GM23338 (cell line): ENCODE measurements around the gene GOSR2. TPM values are rescaled to one million over a fixed set of nuclear protein-coding genes. Genes with fewer than 3 reads are reported as not detected.

Experiments
- ATAC-seq: fragments of 200-7000 bp; cut with Tn5 transposase; 3 replicates; pipeline ENCODE4 v1.9.1; 2020
- DNase-seq: peaks from one replicate; pipeline ENCODE4 v3.0.0-alpha.2; 2015; ENCODE audit warnings: low spot score
- H2AFZ ChIP-seq: fragments of 200-600 bp; sonication (generic); 2 replicates; pipeline ENCODE4 v1.8.0; 2016; ENCODE audit warnings: antibody characterized with exemption, mild to moderate bottlenecking, moderate library complexity
- H3F3A ChIP-seq: fragments of 200-600 bp; sonication (generic); replicated peaks from 2 replicates; pipeline ENCODE4 v1.8.0; 2017; ENCODE audit warnings: antibody characterized with exemption, mixed run types, low read depth
- H3K27ac ChIP-seq: fragments of 200-600 bp; sonication (generic); 2 replicates; pipeline ENCODE4 v1.6.1; 2016; ENCODE audit warnings: low read depth
- H3K27me3 ChIP-seq: fragments of 200-600 bp; sonication (generic); 2 replicates; pipeline ENCODE4 v1.8.0; 2016; ENCODE audit warnings: mild to moderate bottlenecking, mixed run types, moderate library complexity; ENCODE audit not compliant: insufficient read depth
- H3K36me3 ChIP-seq: fragments of 200-600 bp; sonication (generic); 2 replicates; pipeline ENCODE4 v1.8.0; 2016; ENCODE audit warnings: mild to moderate bottlenecking; ENCODE audit not compliant: insufficient read depth
- H3K4me1 ChIP-seq: fragments of 200-600 bp; sonication (generic); 2 replicates; pipeline ENCODE4 v1.8.0; 2016; ENCODE audit warnings: mild to moderate bottlenecking, moderate library complexity; ENCODE audit not compliant: insufficient read depth
- H3K4me2 ChIP-seq: fragments of 200-600 bp; sonication (generic); 2 replicates; pipeline ENCODE4 v1.7.1; 2017; ENCODE audit warnings: mixed run types
- H3K4me3 ChIP-seq: fragments of 200-600 bp; sonication (generic); 2 replicates; pipeline ENCODE4 v1.6.1; 2016; ENCODE audit warnings: mixed run types
- H3K79me2 ChIP-seq: fragments of 200-600 bp; sonication (generic); replicated peaks from 2 replicates; pipeline ENCODE4 v1.8.0; 2017; ENCODE audit warnings: mild to moderate bottlenecking; ENCODE audit not compliant: insufficient read depth
- H3K9me2 ChIP-seq: fragments of 200-600 bp; sonication (generic); 2 replicates; pipeline ENCODE4 v1.8.0; 2017; ENCODE audit not compliant: insufficient read depth
- H4K20me1 ChIP-seq: fragments of 200-600 bp; sonication (generic); replicated peaks from 2 replicates; pipeline ENCODE4 v1.8.0; 2017; ENCODE audit warnings: mild to moderate bottlenecking; ENCODE audit not compliant: insufficient read depth
- H3K27ac Mint-ChIP-seq: 2 replicates; pipeline ENCODE4 v1.8.0; 2020; ENCODE audit warnings: inconsistent platforms, mild to moderate bottlenecking, moderate library complexity, mixed read lengths
- H3K27me3 Mint-ChIP-seq: 3 replicates; pipeline ENCODE4 v1.8.0; 2022; ENCODE audit warnings: low read depth, mild to moderate bottlenecking, moderate library complexity, mixed read lengths, inconsistent platforms; ENCODE audit not compliant: insufficient read depth, poor library complexity
- H3K36me3 Mint-ChIP-seq: 3 replicates; pipeline ENCODE4 v1.8.0; 2021; ENCODE audit warnings: low read depth, mild to moderate bottlenecking, inconsistent platforms, moderate library complexity, mixed read lengths
- H3K4me1 Mint-ChIP-seq: 3 replicates; pipeline ENCODE4 v1.8.0; 2020; ENCODE audit warnings: mild to moderate bottlenecking, inconsistent platforms, mixed read lengths
- H3K4me3 Mint-ChIP-seq: 3 replicates; pipeline ENCODE4 v1.8.0; 2021; ENCODE audit warnings: moderate library complexity, mild to moderate bottlenecking, inconsistent platforms, mixed read lengths
- H3K9me3 Mint-ChIP-seq: 3 replicates; pipeline ENCODE4 v1.8.0; 2020; ENCODE audit warnings: moderate library complexity, mild to moderate bottlenecking, inconsistent platforms, mixed read lengths
- CREB1 ChIP-seq: fragments of 250-450 bp; sonication (Bioruptor Pico); IDR thresholded peaks from 2 replicates; pipeline ENCODE4 v1.5.0; 2020; ENCODE audit warnings: low read depth, mild to moderate bottlenecking, moderate library complexity
- ETS1 ChIP-seq: IDR thresholded peaks from 2 replicates; pipeline ENCODE4 v1.6.1; 2016; ENCODE audit warnings: antibody characterized with exemption
- EZH2phosphoT487 ChIP-seq: fragments of 200-600 bp; sonication (generic); IDR thresholded peaks from one replicate; pipeline ENCODE4 v1.8.1; 2018; ENCODE audit warnings: antibody characterized with exemption; ENCODE audit not compliant: unreplicated experiment
- JUNB ChIP-seq: IDR thresholded peaks from one replicate; pipeline ENCODE4 v1.6.1; 2016; ENCODE audit warnings: antibody characterized with exemption; ENCODE audit not compliant: unreplicated experiment
- NANOG ChIP-seq: IDR thresholded peaks from 2 replicates; pipeline ENCODE4 v1.6.1; 2016; ENCODE audit warnings: antibody characterized with exemption, borderline replicate concordance
- POLR2AphosphoS5 ChIP-seq: IDR thresholded peaks from 2 replicates; pipeline ENCODE4 v1.6.1; 2016; ENCODE audit warnings: antibody characterized with exemption, low read depth
- REST ChIP-seq: IDR thresholded peaks from one replicate; pipeline ENCODE4 v1.6.1; 2018; ENCODE audit warnings: antibody characterized with exemption; ENCODE audit not compliant: unreplicated experiment
- STAT1 ChIP-seq: IDR thresholded peaks from one replicate; pipeline ENCODE4 v1.6.1; 2016; ENCODE audit warnings: antibody characterized with exemption; ENCODE audit not compliant: unreplicated experiment
- ZNF114 ChIP-seq: fragments of 250-450 bp; sonication (Bioruptor Pico); IDR thresholded peaks from 2 replicates; pipeline ENCODE4 v1.5.0; 2020; ENCODE audit warnings: mild to moderate bottlenecking, moderate library complexity
- ZNF331 ChIP-seq: fragments of 250-450 bp; sonication (Bioruptor Pico); IDR thresholded peaks from 2 replicates; pipeline ENCODE4 v1.5.0; 2020; ENCODE audit warnings: low read depth, mild to moderate bottlenecking, moderate library complexity
- polyA plus RNA-seq: library from polyadenylated mRNA; unstranded; fragments of >200 nt; fragmentation: Nextera tagmentation; extraction: Ambion mirVana; gene quantifications from 2 replicates; pipeline ENCODE4 v1.2.1, GENCODE V29; 2016
- total RNA-seq: library from RNA; depleted of rRNA; stranded (reverse); fragments of >200 nt; shearing (Covaris generic); gene quantifications from 2 replicates; pipeline ENCODE4 v1.2.3, GENCODE V29; 2014
- TF ChIP-seq, protein P1 (sequence below), 2 experiments: fragments of 200-600 bp in 1 of 2; sonication (generic) in 1 of 2; conservative IDR thresholded peaks; 2 replicates each; pipeline versions ENCODE4 v1.5.1 to v1.6.1; 2016 to 2017; ENCODE audit warnings: antibody characterized with exemption in 2 of 2, low read depth in 2 of 2, mild to moderate bottlenecking in 2 of 2, moderate library complexity in 1 of 2

Gene GOSR2
- total and polyA plus RNA-seq, 2 experiments from 2014 or later, result 33.2 to 36.2 TPM

- Histone ChIP-seq H2AFZ (peak overlapping the region; percentile 74), H3K27me3 (no peaks in the 10 kb centered on the region), H4K20me1 (no peaks in the 10 kb centered on the region), H3K4me1 (peaks cover 8% of the 10 kb centered on the region), H3F3A (no peaks in the 10 kb centered on the region), H3K79me2 (no peaks in the 10 kb centered on the region), H3K9me2 (0 out of 2 replicates have a peak, but pooled peaks cover 3% of the 10 kb centered on the region), H3K27ac (no peak overlapping the region), H3K4me3 (no peak overlapping the region), H3K36me3 (no peaks in the 10 kb centered on the region), H3K4me2 (no peak overlapping the region)
- TF ChIP-seq CREB1 (no peak), REST (no peak), EZH2phosphoT487 (no peak), NANOG (no peak), ZNF114 (CRISPR knock-in tag) (no peak), STAT1 (no peak), ETS1 (no peak), ZNF331 (CRISPR knock-in tag) (no peak), JUNB (no peak), POLR2AphosphoS5 (no peak)
- Mint-ChIP-seq H3K4me1 (peaks cover 8% of the 10 kb centered on the region; the same call in 2 of the 3 replicates), H3K4me3 (no peak overlapping the region), H3K27me3 (peaks cover 6% of the 10 kb centered on the region), H3K36me3 (no peaks in the 10 kb centered on the region), H3K27ac (no peak overlapping the region), H3K9me3 (peaks cover 12% of the 10 kb centered on the region; the same call in 2 of the 3 replicates)
- peak; percentile 74 for ATAC-seq
- peak; percentile 45 for DNase-seq
Measured at GRCh38 chr17:46894476-46895151, 28.3 kb upstream of the GOSR2 start.

- Histone ChIP-seq H3K4me2 (no peak overlapping the region), H3K4me3 (no peak overlapping the region), H3K4me1 (peaks cover 8% of the 10 kb centered on the region), H3K79me2 (no peaks in the 10 kb centered on the region), H4K20me1 (no peaks in the 10 kb centered on the region), H3K9me2 (0 out of 2 replicates have a peak, but pooled peaks cover 3% of the 10 kb centered on the region), H3K36me3 (no peaks in the 10 kb centered on the region), H3K27me3 (no peaks in the 10 kb centered on the region), H3F3A (no peaks in the 10 kb centered on the region), H2AFZ (peak overlapping the region; percentile 74), H3K27ac (no peak overlapping the region)
- peaks cover 12% of the 10 kb centered on the region; the same call in 2 of the 3 replicates for H3K9me3 Mint-ChIP-seq
- H3K27ac Mint-ChIP-seq, result no peak overlapping the region
- H3K4me1 Mint-ChIP-seq, result peaks cover 6% of the 10 kb centered on the region; the same call in 2 of the 3 replicates
- no peak overlapping the region for H3K4me3 Mint-ChIP-seq
- no peak for DNase-seq
- H3K27me3 Mint-ChIP-seq, result peaks cover 4% of the 10 kb centered on the region
- ATAC-seq, result no peak
- no peaks in the 10 kb centered on the region for H3K36me3 Mint-ChIP-seq
- TF ChIP-seq CREB1 (no peak), EZH2phosphoT487 (no peak), NANOG (no peak)
- TF ChIP-seq, protein P1, sequence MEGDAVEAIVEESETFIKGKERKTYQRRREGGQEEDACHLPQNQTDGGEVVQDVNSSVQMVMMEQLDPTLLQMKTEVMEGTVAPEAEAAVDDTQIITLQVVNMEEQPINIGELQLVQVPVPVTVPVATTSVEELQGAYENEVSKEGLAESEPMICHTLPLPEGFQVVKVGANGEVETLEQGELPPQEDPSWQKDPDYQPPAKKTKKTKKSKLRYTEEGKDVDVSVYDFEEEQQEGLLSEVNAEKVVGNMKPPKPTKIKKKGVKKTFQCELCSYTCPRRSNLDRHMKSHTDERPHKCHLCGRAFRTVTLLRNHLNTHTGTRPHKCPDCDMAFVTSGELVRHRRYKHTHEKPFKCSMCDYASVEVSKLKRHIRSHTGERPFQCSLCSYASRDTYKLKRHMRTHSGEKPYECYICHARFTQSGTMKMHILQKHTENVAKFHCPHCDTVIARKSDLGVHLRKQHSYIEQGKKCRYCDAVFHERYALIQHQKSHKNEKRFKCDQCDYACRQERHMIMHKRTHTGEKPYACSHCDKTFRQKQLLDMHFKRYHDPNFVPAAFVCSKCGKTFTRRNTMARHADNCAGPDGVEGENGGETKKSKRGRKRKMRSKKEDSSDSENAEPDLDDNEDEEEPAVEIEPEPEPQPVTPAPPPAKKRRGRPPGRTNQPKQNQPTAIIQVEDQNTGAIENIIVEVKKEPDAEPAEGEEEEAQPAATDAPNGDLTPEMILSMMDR (conservative IDR thresholded peaks at IDR 0.05; ENCODE audit: low read depth in 2 of 2), result no peak
Measured at GRCh38 chr17:46895171-46895570, 27.8 kb upstream of the GOSR2 start.
